NT2/D1 (cell line): ENCODE data around the gene TMEM204.

Source experiments
- DNase-seq: peaks from one replicate; pipeline ENCODE4 v3.0.0-alpha.2; 2011; ENCODE audit warnings: low read depth, low spot score
- H3K27me3 ChIP-seq: 2 replicates; pipeline ENCODE4 v1.6.0; 2011; ENCODE audit warnings: mild to moderate bottlenecking; ENCODE audit not compliant: insufficient read length, insufficient read depth
- H3K36me3 ChIP-seq: 2 replicates; pipeline ENCODE4 v1.6.1; 2011; ENCODE audit warnings: mild to moderate bottlenecking, low read length, mixed read lengths; ENCODE audit not compliant: insufficient read depth, insufficient read length
- H3K4me1 ChIP-seq: 2 replicates; pipeline ENCODE4 v1.5.1; 2011; ENCODE audit not compliant: insufficient read depth, insufficient read length
- H3K4me3 ChIP-seq: 2 replicates; pipeline ENCODE4 v1.5.1; 2011; ENCODE audit warnings: low read depth; ENCODE audit not compliant: insufficient read length
- H3K9ac ChIP-seq: 2 replicates; pipeline ENCODE4 v1.6.0; 2011; ENCODE audit warnings: low read depth; ENCODE audit not compliant: insufficient read length
- H3K9me3 ChIP-seq: 2 replicates; pipeline ENCODE4 v1.5.1; 2011; ENCODE audit warnings: mild to moderate bottlenecking, low read length; ENCODE audit not compliant: insufficient read depth
- SUZ12 ChIP-seq: IDR thresholded peaks from 2 replicates; pipeline ENCODE4 v1.6.1; 2011; ENCODE audit not compliant: insufficient read length, insufficient read depth; ENCODE audit errors: extremely low read depth
- YY1 ChIP-seq: IDR thresholded peaks from 2 replicates; pipeline ENCODE4 v1.6.1; 2011; ENCODE audit not compliant: insufficient read length, insufficient read depth
- ZNF274 ChIP-seq: IDR thresholded peaks from 2 replicates; pipeline ENCODE4 v1.6.1; 2011; ENCODE audit warnings: mild to moderate bottlenecking, low read depth, low read length

The TMEM204 gene

GRCh38 chr16:1525871-1526607 is 7.4 kb upstream of the TMEM204 start:
- TF ChIP-seq YY1 (no peak), SUZ12 (no peak), ZNF274 (no peak)
- no peaks in the 10 kb centered on the region for H3K9me3 ChIP-seq
- no peaks in the 10 kb centered on the region for H3K27me3 ChIP-seq
- H3K4me1 ChIP-seq, result peaks cover 17% of the 10 kb centered on the region
- no peak overlapping the region for H3K4me3 ChIP-seq
- peaks cover 6% of the 10 kb centered on the region for H3K36me3 ChIP-seq
- H3K9ac ChIP-seq, result no peak overlapping the region
- DNase-seq, result no peak

GRCh38 chr16:1526608-1527555 is 6.6 kb upstream of the TMEM204 start:
- no peak overlapping the region for H3K4me3 ChIP-seq
- H3K9me3 ChIP-seq, result no peaks in the 10 kb centered on the region
- H3K27me3 ChIP-seq, result no peaks in the 10 kb centered on the region
- H3K9ac ChIP-seq, result peak overlapping the region; percentile 28
- DNase-seq, result no peak
- TF ChIP-seq ZNF274 (no peak), YY1 (no peak), SUZ12 (no peak)
- peaks cover 6% of the 10 kb centered on the region for H3K36me3 ChIP-seq
- peaks cover 17% of the 10 kb centered on the region for H3K4me1 ChIP-seq

- no peak for DNase-seq
- TF ChIP-seq SUZ12 (no peak), YY1 (no peak), ZNF274 (no peak)
- H3K9me3 ChIP-seq, result no peaks in the 10 kb centered on the region
- no peak overlapping the region for H3K4me3 ChIP-seq
- H3K36me3 ChIP-seq, result peaks cover 4% of the 10 kb centered on the region
- no peaks in the 10 kb centered on the region for H3K27me3 ChIP-seq
- peaks cover 17% of the 10 kb centered on the region for H3K4me1 ChIP-seq
- H3K9ac ChIP-seq, result peak overlapping the region; percentile 42
These were observed 5.3 kb upstream of the TMEM204 start for GRCh38 chr16:1527836-1528811.

GRCh38 chr16:1528921-1529537 is 4.4 kb upstream of the TMEM204 start:
- Histone ChIP-seq H3K4me1 (peaks cover 22% of the 10 kb centered on the region), H3K36me3 (no peaks in the 10 kb centered on the region), H3K9me3 (no peaks in the 10 kb centered on the region), H3K9ac (no peak overlapping the region), H3K27me3 (no peaks in the 10 kb centered on the region), H3K4me3 (no peak overlapping the region)
- DNase-seq, result no peak
- TF ChIP-seq YY1 (no peak), SUZ12 (no peak), ZNF274 (no peak)

GRCh38 chr16:1530349-1530882 is 3.0 kb upstream of the TMEM204 start:
- TF ChIP-seq ZNF274 (no peak), SUZ12 (no peak), YY1 (no peak)
- Histone ChIP-seq H3K9me3 (no peaks in the 10 kb centered on the region), H3K4me1 (peaks cover 24% of the 10 kb centered on the region), H3K4me3 (no peak overlapping the region), H3K9ac (no peak overlapping the region), H3K27me3 (no peaks in the 10 kb centered on the region), H3K36me3 (no peaks in the 10 kb centered on the region)
- no peak for DNase-seq

GRCh38 chr16:1530883-1531637 is 2.4 kb upstream of the TMEM204 start:
- TF ChIP-seq SUZ12, result no peak
- no peak for TF ChIP-seq ZNF274
- TF ChIP-seq YY1, result no peak
- Histone ChIP-seq H3K36me3 (no peaks in the 10 kb centered on the region), H3K27me3 (no peaks in the 10 kb centered on the region), H3K9me3 (no peaks in the 10 kb centered on the region), H3K4me1 (peaks cover 24% of the 10 kb centered on the region), H3K9ac (no peak overlapping the region), H3K4me3 (no peak overlapping the region)
- no peak for DNase-seq
